GM12801 (cell line): Measurements from ENCODE around the gene ZNF541.

Experiments used
- TF ChIP-seq, protein P1 (sequence below): IDR thresholded peaks from one replicate; pipeline ENCODE4 v1.5.1; 2011; ENCODE audit warnings: control low read depth; ENCODE audit not compliant: insufficient read length; ENCODE audit errors: extremely low read depth

The ZNF541 gene

DNA sequence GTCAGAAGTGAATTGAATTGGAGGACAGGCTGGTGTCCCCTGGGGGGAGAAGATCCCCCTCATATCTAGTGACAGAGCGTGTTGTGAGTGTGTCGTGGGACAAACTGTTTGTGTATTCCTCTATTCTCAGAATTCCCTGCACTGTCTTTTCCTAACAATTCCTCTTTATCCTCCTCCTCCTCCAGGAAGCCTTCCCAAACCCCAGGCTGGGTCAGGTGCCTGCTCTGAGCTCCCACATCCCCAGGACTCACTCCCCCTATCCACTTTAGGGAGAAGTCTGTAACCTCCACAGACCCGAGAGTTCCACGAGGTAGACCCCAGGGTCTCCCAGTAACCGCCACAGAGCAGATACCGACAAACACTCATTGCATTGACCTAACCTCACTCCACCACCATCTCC is 20.9 kb upstream of the ZNF541 start:
- TF ChIP-seq, protein P1, sequence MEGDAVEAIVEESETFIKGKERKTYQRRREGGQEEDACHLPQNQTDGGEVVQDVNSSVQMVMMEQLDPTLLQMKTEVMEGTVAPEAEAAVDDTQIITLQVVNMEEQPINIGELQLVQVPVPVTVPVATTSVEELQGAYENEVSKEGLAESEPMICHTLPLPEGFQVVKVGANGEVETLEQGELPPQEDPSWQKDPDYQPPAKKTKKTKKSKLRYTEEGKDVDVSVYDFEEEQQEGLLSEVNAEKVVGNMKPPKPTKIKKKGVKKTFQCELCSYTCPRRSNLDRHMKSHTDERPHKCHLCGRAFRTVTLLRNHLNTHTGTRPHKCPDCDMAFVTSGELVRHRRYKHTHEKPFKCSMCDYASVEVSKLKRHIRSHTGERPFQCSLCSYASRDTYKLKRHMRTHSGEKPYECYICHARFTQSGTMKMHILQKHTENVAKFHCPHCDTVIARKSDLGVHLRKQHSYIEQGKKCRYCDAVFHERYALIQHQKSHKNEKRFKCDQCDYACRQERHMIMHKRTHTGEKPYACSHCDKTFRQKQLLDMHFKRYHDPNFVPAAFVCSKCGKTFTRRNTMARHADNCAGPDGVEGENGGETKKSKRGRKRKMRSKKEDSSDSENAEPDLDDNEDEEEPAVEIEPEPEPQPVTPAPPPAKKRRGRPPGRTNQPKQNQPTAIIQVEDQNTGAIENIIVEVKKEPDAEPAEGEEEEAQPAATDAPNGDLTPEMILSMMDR = no peak

- TF ChIP-seq, protein P1 = no peak
Observed at GRCh38 chr19:47589824-47590223, 16.9 kb upstream of the ZNF541 start.

DNA sequence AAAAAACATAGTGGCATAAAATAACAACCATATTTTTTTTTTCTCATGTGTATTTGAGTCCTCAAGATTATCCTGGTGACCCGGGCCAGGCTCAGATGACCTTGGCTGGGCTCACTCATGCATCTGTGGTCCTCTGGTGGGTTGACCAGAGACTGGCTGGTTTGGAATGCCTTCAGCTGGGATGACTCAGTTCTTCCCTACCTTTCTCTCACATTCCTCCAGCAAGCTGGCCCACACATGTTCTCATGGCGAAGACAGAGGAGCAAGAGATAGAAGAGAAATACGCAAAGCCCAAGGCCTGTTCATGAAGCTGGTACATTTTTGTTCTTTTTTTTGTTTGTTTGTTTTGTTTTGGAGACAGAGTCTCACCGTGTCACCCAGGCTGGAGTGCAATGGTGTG is 14.3 kb upstream of the ZNF541 start:
- TF ChIP-seq, protein P1 = no peak

GRCh38 chr19:47582320-47582909 is 9.5 kb upstream of the ZNF541 start:
- TF ChIP-seq, protein P1 = no peak

DNA sequence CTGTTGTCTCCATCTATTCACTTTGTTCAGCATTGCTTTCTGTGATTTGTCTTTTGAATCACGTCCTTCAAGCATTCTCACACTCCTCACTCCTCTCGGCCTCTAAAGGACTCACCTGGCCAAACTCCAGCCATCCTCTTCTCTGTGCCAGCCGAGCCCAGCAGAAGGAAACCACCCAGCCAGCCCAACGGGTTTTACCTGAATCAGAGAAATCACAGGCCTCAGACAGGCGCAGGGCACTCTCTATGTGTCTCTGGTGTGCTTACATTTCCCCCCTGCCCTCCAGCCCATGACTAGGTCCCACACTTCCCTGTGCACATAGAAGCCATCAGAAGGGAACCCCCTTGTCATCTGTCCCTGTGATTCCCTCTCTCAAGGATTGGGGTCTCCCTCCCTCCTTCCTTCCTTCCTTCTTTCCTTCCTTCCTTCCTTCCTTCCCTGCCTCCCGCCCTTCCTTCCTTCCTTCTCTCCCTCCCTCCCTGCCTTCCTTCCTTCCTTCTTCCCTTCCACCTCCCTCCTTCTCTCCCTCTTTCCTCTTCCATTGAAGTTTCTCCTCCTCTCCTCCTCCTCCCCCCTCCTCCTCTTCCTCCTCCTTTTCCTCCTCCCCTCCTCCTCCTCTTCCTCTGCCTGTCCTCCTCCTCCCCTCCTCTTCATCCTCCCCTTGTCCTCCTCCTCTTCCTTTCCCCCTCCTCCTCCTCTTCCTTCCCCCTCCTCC is 8.8 kb upstream of the ZNF541 start:
- TF ChIP-seq, protein P1 = no peak

DNA sequence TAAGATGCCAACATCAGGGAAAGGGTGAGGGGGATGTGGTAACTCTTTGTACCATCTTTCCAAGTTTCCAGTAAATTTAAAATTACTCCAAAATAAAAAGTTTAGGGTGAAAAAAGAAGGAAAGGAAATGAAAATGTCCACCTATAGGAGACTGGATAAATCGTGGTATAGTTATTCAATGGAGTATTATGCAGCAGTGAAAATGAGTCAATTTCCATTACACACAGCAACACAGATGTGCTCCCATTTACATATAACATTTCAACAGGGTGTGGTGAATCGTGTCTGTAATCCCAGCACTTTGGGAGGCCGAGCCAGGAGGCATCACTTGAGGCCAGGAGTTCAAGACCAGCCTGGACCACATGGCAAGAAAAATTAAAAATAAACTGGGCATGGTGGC is 7.4 kb upstream of the ZNF541 start:
- TF ChIP-seq, protein P1 = no peak

GRCh38 chr19:47572635-47573034 is 313 bp downstream of the ZNF541 start:
- TF ChIP-seq, protein P1 = no peak
